Peyer's patch (tissue), 4 donors: ENCODE results near the gene YARS1.

Source experiments
- POLR2A ChIP-seq, 2 donors: fragments of 450-650 bp; IDR thresholded peaks; one replicate each; pipeline ENCODE4 v1.5.1; 2017; ENCODE audit warnings: antibody characterized with exemption in 2 of 2, mild to moderate bottlenecking in 2 of 2, moderate library complexity in 2 of 2
- TF ChIP-seq, protein P1 (sequence below), 6 experiments: fragments of 450-650 bp in 4 of 6; fragments of 200-600 bp in 2 of 6; sonication (generic) in 1 of 6; IDR thresholded peaks; one replicate each; pipeline ENCODE4 v1.5.1; 2017 to 2019; ENCODE audit warnings: antibody characterized with exemption in 6 of 6, mild to moderate bottlenecking in 3 of 6, moderate library complexity in 1 of 6

DNA sequence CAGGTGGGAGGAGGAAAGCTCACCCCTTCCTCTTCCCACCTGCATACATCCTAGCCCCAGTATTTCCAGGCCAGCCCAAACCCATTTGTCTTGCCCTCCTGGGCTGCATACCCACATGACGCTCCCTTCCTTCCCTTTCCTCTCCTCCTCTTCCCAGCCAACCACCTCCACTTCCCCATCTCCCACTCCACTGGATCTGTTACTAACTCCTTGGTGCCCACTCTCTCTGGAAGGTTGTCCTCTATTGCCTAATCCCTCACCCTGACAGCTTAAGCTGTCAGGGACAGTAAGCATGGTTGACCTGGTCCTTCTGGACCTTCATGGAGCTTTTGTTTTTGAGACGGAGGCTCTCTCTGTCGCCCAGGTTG is 91.6 kb downstream of the YARS1 start:
- TF ChIP-seq, protein P1, sequence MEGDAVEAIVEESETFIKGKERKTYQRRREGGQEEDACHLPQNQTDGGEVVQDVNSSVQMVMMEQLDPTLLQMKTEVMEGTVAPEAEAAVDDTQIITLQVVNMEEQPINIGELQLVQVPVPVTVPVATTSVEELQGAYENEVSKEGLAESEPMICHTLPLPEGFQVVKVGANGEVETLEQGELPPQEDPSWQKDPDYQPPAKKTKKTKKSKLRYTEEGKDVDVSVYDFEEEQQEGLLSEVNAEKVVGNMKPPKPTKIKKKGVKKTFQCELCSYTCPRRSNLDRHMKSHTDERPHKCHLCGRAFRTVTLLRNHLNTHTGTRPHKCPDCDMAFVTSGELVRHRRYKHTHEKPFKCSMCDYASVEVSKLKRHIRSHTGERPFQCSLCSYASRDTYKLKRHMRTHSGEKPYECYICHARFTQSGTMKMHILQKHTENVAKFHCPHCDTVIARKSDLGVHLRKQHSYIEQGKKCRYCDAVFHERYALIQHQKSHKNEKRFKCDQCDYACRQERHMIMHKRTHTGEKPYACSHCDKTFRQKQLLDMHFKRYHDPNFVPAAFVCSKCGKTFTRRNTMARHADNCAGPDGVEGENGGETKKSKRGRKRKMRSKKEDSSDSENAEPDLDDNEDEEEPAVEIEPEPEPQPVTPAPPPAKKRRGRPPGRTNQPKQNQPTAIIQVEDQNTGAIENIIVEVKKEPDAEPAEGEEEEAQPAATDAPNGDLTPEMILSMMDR (IDR thresholded peaks at IDR 0.05), result no peak
- TF ChIP-seq POLR2A (IDR thresholded peaks at IDR 0.05), result no peak
